Transverse colon (tissue), 4 donors: Measurements from ENCODE around the gene HHIP.

Source experiments
- POLR2AphosphoS5 ChIP-seq, 3 donors: sonication (generic); formaldehyde crosslinking; IDR thresholded peaks; one replicate each; pipeline ENCODE4 v1.6.1; 2016; ENCODE audit warnings: antibody characterized with exemption in 3 of 3
- TF ChIP-seq, protein P1 (sequence below), 5 experiments: fragments of 200-600 bp in 3 of 5; fragments of 450-650 bp in 2 of 5; sonication (generic) in 3 of 5; IDR thresholded peaks; 1 replicate in 2 of 5; 2 replicates in 3 of 5; pipeline ENCODE4 v1.5.1; 2016 to 2017; ENCODE audit warnings: antibody characterized with exemption in 5 of 5, inconsistent platforms in 3 of 5, mild to moderate bottlenecking in 2 of 5, moderate library complexity in 1 of 5

DNA sequence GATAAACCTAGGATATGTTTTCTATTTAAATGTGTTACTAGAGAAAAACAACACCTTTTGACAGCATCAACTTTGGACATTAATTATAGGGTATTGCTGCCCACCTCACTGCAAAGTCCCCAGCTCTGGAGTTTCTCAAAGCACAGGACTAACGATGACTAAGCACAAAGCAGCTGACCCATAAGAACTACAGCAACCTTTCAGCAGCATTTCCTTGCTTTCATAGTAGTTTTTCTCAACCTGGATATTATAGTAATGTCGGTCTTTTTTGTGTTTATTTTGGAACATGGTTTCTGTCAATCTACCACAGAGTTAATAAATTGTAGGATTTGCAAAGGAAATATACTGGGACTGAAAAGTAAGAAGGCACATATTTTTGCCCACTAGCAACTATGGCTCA is 21.5 kb downstream of the HHIP start:
- TF ChIP-seq, protein P1, sequence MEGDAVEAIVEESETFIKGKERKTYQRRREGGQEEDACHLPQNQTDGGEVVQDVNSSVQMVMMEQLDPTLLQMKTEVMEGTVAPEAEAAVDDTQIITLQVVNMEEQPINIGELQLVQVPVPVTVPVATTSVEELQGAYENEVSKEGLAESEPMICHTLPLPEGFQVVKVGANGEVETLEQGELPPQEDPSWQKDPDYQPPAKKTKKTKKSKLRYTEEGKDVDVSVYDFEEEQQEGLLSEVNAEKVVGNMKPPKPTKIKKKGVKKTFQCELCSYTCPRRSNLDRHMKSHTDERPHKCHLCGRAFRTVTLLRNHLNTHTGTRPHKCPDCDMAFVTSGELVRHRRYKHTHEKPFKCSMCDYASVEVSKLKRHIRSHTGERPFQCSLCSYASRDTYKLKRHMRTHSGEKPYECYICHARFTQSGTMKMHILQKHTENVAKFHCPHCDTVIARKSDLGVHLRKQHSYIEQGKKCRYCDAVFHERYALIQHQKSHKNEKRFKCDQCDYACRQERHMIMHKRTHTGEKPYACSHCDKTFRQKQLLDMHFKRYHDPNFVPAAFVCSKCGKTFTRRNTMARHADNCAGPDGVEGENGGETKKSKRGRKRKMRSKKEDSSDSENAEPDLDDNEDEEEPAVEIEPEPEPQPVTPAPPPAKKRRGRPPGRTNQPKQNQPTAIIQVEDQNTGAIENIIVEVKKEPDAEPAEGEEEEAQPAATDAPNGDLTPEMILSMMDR (IDR thresholded peaks at IDR 0.05), result no peak
- no peak for TF ChIP-seq POLR2AphosphoS5 (IDR thresholded peaks at IDR 0.05)
